ENCODE results near the gene MYO15A.

MYO15A gene

GRCh38 chr17:18116078-18116477, 7.5 kb downstream of the MYO15A start:
- no peak for TF ChIP-seq CTCF (IDR thresholded peaks at IDR 0.05; ENCODE audit: poor library complexity, severe bottlenecking)

GRCh38 chr17:18117533-18117932, 9.0 kb downstream of the MYO15A start:
- no peaks in the 10 kb centered on the region for H3K9me3 ChIP-seq (ENCODE audit: severe bottlenecking)
- no peaks in the 10 kb centered on the region for H3K27me3 ChIP-seq (ENCODE audit: insufficient read depth, poor library complexity, severe bottlenecking)
- ATAC-seq (ENCODE audit: low read depth) (no peak), DNase-seq (ENCODE audit: low spot score) (no peak)
- H3K27ac ChIP-seq (ENCODE audit: poor library complexity, severe bottlenecking) = no peak overlapping the region
- H3K36me3 ChIP-seq (ENCODE audit: low read depth) = no peaks in the 10 kb centered on the region
- TF ChIP-seq CTCF (IDR thresholded peaks at IDR 0.05; ENCODE audit: poor library complexity, severe bottlenecking) = no peak
- no peak overlapping the region for H3K4me3 ChIP-seq (ENCODE audit: severe bottlenecking)
- H3K4me1 ChIP-seq (ENCODE audit: insufficient read depth, poor library complexity, severe bottlenecking) = no peaks in the 10 kb centered on the region

More at GRCh38 chr17:18116078-18116477, 7.5 kb downstream of the MYO15A start:
- no peaks in the 10 kb centered on the region for H3K36me3 ChIP-seq (ENCODE audit: low read depth)
- no peak overlapping the region for H3K27ac ChIP-seq (ENCODE audit: poor library complexity, severe bottlenecking)
- H3K4me1 ChIP-seq (ENCODE audit: insufficient read depth, poor library complexity, severe bottlenecking) = no peaks in the 10 kb centered on the region
- H3K9me3 ChIP-seq (ENCODE audit: severe bottlenecking) = no peaks in the 10 kb centered on the region
- ATAC-seq (ENCODE audit: low read depth) = no peak
- DNase-seq (ENCODE audit: low spot score) = no peak
- no peak overlapping the region for H3K4me3 ChIP-seq (ENCODE audit: severe bottlenecking)
- no peaks in the 10 kb centered on the region for H3K27me3 ChIP-seq (ENCODE audit: insufficient read depth, poor library complexity, severe bottlenecking)

- H3K4me1 ChIP-seq (ENCODE audit: insufficient read depth, poor library complexity, severe bottlenecking) = no peaks in the 10 kb centered on the region
- H3K9me3 ChIP-seq (ENCODE audit: severe bottlenecking) = no peaks in the 10 kb centered on the region
- no peak for ATAC-seq (ENCODE audit: low read depth)
- H3K4me3 ChIP-seq (ENCODE audit: severe bottlenecking) = no peak overlapping the region
- H3K27me3 ChIP-seq (ENCODE audit: insufficient read depth, poor library complexity, severe bottlenecking) = no peaks in the 10 kb centered on the region
- no peaks in the 10 kb centered on the region for H3K36me3 ChIP-seq (ENCODE audit: low read depth)
- no peak for DNase-seq (ENCODE audit: low spot score)
- no peak for TF ChIP-seq CTCF (IDR thresholded peaks at IDR 0.05; ENCODE audit: poor library complexity, severe bottlenecking)
- H3K27ac ChIP-seq (ENCODE audit: poor library complexity, severe bottlenecking) = no peak overlapping the region
Measured at GRCh38 chr17:18117982-18118975, 9.7 kb downstream of the MYO15A start.

GRCh38 chr17:18119166-18119745, 10.7 kb downstream of the MYO15A start:
- no peak for TF ChIP-seq CTCF (IDR thresholded peaks at IDR 0.05; ENCODE audit: poor library complexity, severe bottlenecking)

More at GRCh38 chr17:18119166-18119745, 10.7 kb downstream of the MYO15A start:
- no peaks in the 10 kb centered on the region for H3K4me1 ChIP-seq (ENCODE audit: insufficient read depth, poor library complexity, severe bottlenecking)
- no peaks in the 10 kb centered on the region for H3K27me3 ChIP-seq (ENCODE audit: insufficient read depth, poor library complexity, severe bottlenecking)
- no peak overlapping the region for H3K4me3 ChIP-seq (ENCODE audit: severe bottlenecking)
- H3K9me3 ChIP-seq (ENCODE audit: severe bottlenecking) = no peaks in the 10 kb centered on the region
- ATAC-seq (ENCODE audit: low read depth) = no peak
- H3K27ac ChIP-seq (ENCODE audit: poor library complexity, severe bottlenecking) = no peak overlapping the region
- no peaks in the 10 kb centered on the region for H3K36me3 ChIP-seq (ENCODE audit: low read depth)
- no peak for DNase-seq (ENCODE audit: low spot score)
